Fibroblast of skin of scalp (primary cell): ENCODE results near the gene LRRC46. TPM values are rescaled to one million over a fixed set of nuclear protein-coding genes. Genes with fewer than 3 reads are reported as not detected.

Source experiments
- DNase-seq: peaks from one replicate; pipeline ENCODE4 v3.0.0-alpha.2; 2013
- polyA plus RNA-seq, 2 experiments: library from polyadenylated mRNA; unstranded; fragments of 120-200 nt; gene quantifications; one replicate each; pipeline ENCODE4 v1.2.1, GENCODE V29; 2013; ENCODE audit not compliant: insufficient read length in 2 of 2

LRRC46 gene
- polyA plus RNA-seq (2013, experiment 1 of 2; ENCODE audit: insufficient read length) = 1.1 TPM
- polyA plus RNA-seq (2013, experiment 2 of 2; ENCODE audit: insufficient read length) = 1.0 TPM

GRCh38 chr17:47831003-47831933 is at the start of gene LRRC46, which contains the start of gene MRPL10:
LRRC46 (plus strand) TSS chr17:47831670; CDS start chr17:47831990, 320 bp downstream.
MRPL10 (minus strand) TSS chr17:47831541; CDS start chr17:47831511, 30 bp downstream.
- peak; percentile 92 for DNase-seq

- DNase-seq = peak; percentile 47
Measured at GRCh38 chr17:47785538-47786123, 45.8 kb upstream of the LRRC46 start.

- DNase-seq = peak; percentile 36
Measured at GRCh38 chr17:47789611-47790561, 41.6 kb upstream of the LRRC46 start.

- DNase-seq = no peak
Measured at GRCh38 chr17:47791025-47791424, 40.4 kb upstream of the LRRC46 start.

- no peak for DNase-seq
Measured at GRCh38 chr17:47792457-47792856, 39.0 kb upstream of the LRRC46 start.

- DNase-seq = no peak
Measured at GRCh38 chr17:47792979-47793378, 38.5 kb upstream of the LRRC46 start.

GRCh38 chr17:47797797-47798196 is 33.7 kb upstream of the LRRC46 start:
- no peak for DNase-seq

GRCh38 chr17:47800686-47801085 is 30.8 kb upstream of the LRRC46 start:
- DNase-seq = no peak

GRCh38 chr17:47801176-47801765 is 30.2 kb upstream of the LRRC46 start:
- DNase-seq = no peak

GRCh38 chr17:47801906-47802305 is 29.6 kb upstream of the LRRC46 start:
- DNase-seq = no peak

- DNase-seq = peak; percentile 11
Measured at GRCh38 chr17:47802341-47803022, 29.0 kb upstream of the LRRC46 start.

GRCh38 chr17:47803201-47803600 is 28.3 kb upstream of the LRRC46 start:
- DNase-seq = no peak

GRCh38 chr17:47803751-47804150 is 27.7 kb upstream of the LRRC46 start:
- DNase-seq = no peak

GRCh38 chr17:47804461-47804860 is 27.0 kb upstream of the LRRC46 start:
- DNase-seq = no peak

- DNase-seq = no peak
Measured at GRCh38 chr17:47806026-47806912, 25.2 kb upstream of the LRRC46 start.

- DNase-seq = no peak
Measured at GRCh38 chr17:47806913-47807255, 24.6 kb upstream of the LRRC46 start.

- no peak for DNase-seq
Measured at GRCh38 chr17:47807421-47807820, 24.0 kb upstream of the LRRC46 start.

GRCh38 chr17:47808036-47808829 is 23.2 kb upstream of the LRRC46 start:
- no peak for DNase-seq

GRCh38 chr17:47808830-47809480 is 22.5 kb upstream of the LRRC46 start:
- no peak for DNase-seq
